SK-N-DZ (cell line): Measurements from ENCODE around the gene MSANTD1.

Source experiments
- DNase-seq: peaks from one replicate; pipeline ENCODE4 v3.0.0-alpha.2; 2015; ENCODE audit warnings: low spot score

MSANTD1 gene

DNA sequence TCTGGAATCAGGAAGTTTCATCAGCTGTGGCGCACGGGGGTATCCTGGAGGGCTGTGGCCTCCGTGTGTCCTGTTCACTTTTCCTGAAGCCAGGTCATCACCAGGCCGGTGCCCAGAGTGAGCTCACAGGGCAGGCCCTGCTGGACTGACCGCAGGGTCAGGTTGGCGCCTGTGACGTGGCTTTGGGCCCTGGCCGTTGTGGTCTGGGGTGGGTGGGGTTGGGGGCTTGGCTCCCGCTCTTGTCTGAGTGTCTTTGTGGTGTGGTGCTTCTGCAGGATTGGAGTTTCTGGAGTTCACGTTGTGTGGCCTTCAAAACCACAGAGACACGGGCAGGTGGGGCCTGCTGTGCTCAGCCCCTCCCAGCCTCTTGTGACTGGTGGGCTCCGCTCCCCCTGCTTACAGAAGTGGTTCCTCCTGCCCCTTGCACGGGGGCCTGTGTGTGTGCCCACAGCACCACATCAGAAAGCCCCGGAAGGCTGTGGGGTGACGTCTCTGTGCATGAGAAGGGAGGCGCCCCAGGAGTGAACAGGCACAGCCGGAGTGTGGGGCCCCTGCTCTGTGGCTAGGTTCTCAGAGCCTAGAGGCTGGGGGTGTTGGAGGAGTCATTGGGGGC, 53.3 kb downstream of the MSANTD1 start:
- no peak for DNase-seq

DNA sequence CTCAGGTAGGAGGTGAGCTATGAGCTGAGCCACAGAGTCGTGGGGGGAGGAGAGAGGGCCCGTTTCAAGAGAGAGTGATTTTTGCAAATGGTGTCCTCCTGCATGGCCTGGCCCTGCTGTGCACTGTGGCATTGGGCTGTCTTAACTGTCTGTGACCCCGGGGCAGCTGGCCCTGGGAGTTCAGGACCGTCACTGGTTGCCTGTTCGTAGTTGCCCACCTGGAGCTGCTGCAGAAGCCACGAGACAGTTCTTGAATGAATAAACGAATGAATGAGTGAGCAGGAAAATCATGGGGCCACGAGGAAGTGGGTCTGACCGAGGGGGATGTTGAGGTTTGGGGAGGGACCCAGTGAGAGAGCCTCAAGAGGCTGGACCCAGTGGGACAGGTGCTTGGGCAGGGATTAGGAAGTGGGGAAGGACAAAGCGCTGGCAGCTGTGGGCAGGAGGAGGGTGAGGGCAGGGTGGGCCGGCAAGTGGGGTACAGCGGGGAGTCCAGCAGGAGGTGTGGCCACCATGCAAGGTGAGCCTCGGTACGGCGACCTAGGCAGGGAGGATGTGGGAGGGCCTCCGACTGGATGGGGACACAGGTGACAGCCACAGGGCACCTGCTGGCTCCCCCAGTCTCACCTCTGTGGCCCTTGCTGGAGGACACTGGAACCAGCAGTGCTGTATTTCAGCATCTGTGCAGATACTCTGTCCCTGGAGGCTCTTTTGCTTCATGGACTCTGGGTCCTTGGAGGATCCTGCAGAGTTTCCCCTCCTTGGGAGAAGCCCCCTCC, 54.0 kb downstream of the MSANTD1 start:
- DNase-seq: no peak

DNA sequence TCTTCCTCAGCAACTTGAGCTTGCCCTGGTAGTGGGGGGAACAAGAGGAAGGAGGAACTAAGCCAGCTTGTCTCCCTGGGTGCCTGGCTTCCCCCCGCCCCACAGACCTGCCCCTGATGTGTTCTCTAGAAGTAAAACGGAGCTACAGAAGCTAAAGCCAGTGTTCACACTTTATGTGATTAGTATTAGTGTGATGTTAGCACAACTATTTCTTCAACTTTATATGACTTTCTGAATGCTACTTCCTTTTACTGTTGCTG, 54.5 kb downstream of the MSANTD1 start:
- DNase-seq: no peak

DNA sequence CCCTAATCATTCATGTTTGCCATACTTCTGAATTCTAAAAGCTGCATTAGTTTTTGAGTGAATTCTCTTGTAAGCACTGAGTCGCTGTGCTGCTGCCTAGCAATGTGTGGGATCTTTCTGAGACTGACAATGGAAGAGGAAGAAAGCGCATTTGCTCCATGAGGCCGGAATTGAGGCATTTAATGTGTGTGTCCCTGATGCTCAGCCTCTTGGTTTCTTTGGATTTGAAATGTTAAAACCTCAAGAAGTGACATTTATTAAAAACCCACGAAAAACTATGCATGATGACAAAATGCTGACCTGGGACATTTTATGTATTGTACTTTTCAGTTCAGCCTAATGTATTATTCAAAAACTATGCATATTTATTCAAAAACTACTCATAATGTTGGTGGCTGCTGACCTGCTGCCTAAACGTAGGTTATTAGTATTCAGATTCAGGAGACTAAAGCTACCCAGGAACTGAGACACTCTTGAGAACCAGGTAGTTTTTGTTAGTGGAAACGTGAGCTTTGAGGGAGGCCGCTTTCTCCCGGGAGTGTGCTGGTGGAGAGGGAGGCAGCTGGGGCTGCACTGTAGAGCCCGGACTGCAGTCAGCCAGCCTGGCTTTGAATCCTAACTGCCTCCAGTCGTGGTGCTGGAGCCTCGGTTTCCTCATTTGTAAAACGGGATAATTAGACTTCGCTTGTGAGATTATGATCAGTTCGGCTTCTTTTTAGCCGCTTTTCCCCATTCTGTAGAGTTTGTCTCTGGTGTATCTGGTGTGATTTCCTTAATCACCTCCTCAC, 55.2 kb downstream of the MSANTD1 start:
- DNase-seq: no peak

DNA sequence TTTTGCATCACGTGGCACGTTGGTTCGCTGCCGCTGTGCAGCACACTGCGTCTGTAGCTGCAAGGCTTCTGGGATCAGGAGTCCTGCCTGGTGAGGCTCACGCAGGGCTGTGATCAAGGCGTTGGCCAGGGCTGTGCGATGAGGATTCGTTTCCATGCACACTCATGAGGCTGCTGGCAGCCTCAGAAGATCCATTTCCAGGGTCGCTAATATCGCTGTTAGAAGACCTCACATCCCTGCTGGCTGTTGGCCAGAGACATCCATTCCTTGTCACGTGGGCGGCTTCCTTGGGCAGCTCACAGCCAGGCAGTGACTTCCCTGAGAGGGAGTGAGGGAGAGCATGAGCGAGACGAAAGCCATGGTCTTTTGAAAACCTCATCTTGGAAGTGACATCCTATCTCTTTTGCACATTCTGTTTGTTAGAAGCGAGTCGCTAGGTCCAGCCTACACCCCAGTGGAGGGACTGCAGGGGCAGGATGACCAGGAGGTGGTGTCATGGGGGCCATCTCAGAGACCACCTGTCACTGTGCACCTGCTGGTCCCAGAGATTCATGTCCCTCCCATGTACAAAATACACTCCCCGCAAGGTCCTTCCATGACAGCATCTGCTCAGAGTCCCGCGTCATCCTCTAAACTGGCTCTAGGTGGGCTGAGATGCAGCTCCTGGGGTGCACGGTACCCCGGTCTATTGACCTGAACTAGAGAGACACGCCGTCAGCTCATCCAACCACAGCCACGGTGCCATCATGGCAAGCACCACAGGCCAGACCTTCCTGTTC, 56.1 kb downstream of the MSANTD1 start:
- DNase-seq: peak; percentile 46

DNA sequence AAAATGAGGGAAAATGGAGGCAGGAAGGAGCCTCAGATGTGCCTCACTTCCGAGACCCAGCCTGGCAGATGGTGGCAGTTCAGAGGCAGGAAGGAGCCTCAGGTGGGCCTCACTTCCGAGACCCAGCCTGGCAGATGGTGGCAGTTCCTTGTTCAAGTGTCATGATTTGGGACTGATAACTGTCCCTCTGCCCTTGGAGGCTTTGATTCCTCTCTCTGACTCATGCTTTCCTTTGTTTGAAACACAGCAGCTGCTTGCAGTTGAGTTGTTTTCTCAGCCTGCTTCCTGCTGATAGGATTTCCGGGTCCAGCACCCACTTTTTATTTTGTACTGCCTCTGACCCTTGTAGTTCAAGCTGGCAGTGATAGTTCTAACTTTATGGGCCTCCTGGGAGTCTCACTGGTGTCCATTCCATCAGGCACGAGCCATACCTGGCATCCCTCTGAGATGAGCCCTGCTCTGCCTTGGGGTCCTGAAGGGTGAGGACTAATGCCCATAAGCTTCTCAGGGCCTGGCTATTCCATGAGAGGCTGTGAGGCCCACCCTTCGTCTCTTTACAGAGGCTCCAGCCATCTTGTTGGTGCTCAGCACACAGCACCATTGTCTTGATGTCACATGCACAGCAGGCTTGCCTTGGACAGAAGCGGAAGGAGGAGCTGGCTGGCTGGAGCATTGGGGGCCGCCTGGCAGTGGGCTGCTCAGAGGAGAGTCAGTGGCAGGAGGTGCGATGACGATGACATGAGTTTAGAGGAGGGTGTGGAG, 56.8 kb downstream of the MSANTD1 start:
- DNase-seq: no peak
